HG03558 (cell line): ENCODE data around the gene TMBIM1.

ENCODE experiments used
- ATAC-seq: cut with Tn5 transposase; IDR thresholded peaks from one replicate; pipeline ENCODE4 v1.9.1; 2021; ENCODE audit warnings: moderate number of reproducible peaks; ENCODE audit not compliant: unreplicated experiment; ENCODE audit errors: extremely low read depth

The TMBIM1 gene

GRCh38 chr2:218228366-218229090, 63.8 kb downstream of the TMBIM1 start:
- ATAC-seq = no peak

GRCh38 chr2:218226903-218227302, 65.4 kb downstream of the TMBIM1 start:
- no peak for ATAC-seq
